Activated T-helper 17 cell treated with anti-CD3 and anti-CD28 coated beads, Interleukin-2, amount 50 U/mL, for 72 hours (primary cell): ENCODE measurements around the gene CAPN3. TPM values are rescaled to one million over a fixed set of nuclear protein-coding genes. Genes with fewer than 3 reads are reported as not detected.

ENCODE experiments used
- ATAC-seq: fragments of 150-1000 bp; cut with Tn5 transposase; replicated peaks from 2 replicates; pipeline ENCODE4 v1.10.0; 2021; ENCODE audit warnings: mild to moderate bottlenecking, moderate library complexity
- H3K27ac Mint-ChIP-seq: one replicate; pipeline ENCODE4 v1.8.0; 2022; ENCODE audit warnings: mixed read lengths
- H3K27me3 Mint-ChIP-seq: one replicate; pipeline ENCODE4 v1.8.0; 2022; ENCODE audit warnings: mixed read lengths
- H3K36me3 Mint-ChIP-seq: one replicate; pipeline ENCODE4 v1.8.0; 2022; ENCODE audit warnings: low read depth, mild to moderate bottlenecking, mixed read lengths
- H3K4me1 Mint-ChIP-seq: one replicate; pipeline ENCODE4 v1.8.0; 2022; ENCODE audit warnings: mixed read lengths
- H3K4me3 Mint-ChIP-seq: one replicate; pipeline ENCODE4 v1.8.0; 2022; ENCODE audit warnings: mild to moderate bottlenecking, mixed read lengths
- H3K9me3 Mint-ChIP-seq: one replicate; pipeline ENCODE4 v1.8.0; 2022; ENCODE audit warnings: mixed read lengths
- total RNA-seq, 2 donors: library from RNA; stranded (reverse); gene quantifications; one replicate each; pipeline ENCODE4 v1.2.3, GENCODE V29; 2022

CAPN3 gene
- total RNA-seq, 2 donors from 2014 or later: 3.2 to 4.6 TPM

DNA sequence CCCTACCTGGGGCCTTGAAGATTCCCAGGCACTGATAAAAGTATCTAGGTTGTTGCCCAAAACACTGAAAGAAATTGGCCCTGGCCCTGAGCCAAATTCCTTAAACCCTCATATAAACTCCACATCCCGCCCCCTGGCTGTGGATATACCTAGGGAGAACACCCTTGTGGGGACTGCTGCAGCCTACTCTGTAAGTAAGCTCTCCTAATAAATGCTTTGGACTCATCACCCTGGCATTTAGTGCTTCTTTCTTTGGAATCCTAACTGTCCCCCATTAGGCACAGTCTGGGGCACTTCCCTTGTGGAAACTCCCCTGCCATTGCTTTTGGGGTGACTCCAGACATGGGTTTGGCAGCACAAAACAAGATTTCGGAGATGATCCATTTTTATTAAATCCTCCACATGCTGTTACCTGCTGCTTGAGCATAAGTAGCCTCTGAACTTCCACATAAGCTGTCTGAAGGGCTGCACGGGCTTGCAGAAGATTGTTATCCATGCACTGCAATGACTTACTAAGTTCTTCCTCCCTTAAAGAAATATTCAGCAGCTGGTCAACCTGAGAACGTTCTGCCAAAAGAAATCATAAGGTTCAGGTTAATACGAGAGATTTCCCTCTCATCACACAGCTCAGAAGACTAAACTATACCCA, 85.2 kb downstream of the CAPN3 start:
- no peaks in the 10 kb centered on the region for H3K9me3 Mint-ChIP-seq
- no peak for ATAC-seq
- no peak overlapping the region for H3K27ac Mint-ChIP-seq
- no peaks in the 10 kb centered on the region for H3K4me1 Mint-ChIP-seq
- H3K4me3 Mint-ChIP-seq: no peak overlapping the region
- peaks cover 78% of the 10 kb centered on the region for H3K36me3 Mint-ChIP-seq
- no peaks in the 10 kb centered on the region for H3K27me3 Mint-ChIP-seq

DNA sequence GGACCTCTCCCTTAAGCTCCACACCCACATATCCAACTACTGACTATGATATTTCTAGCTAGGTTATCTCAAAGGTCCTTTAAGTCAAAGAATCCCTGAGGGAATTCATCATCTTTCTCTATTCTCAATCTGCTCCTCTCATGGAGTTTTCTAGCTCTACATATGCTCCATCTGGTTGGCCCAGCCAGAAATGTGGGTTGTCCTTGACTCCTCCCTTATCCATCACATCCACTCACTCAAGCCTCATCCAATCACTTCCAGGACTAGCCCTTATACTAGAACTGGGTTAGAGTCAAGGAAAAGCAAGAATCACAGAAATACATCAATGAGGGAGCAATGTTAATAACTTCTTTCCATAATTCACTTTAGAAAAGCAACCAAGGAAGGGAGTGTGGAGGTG, 86.2 kb downstream of the CAPN3 start:
- peaks cover 80% of the 10 kb centered on the region for H3K36me3 Mint-ChIP-seq
- H3K27ac Mint-ChIP-seq: no peak overlapping the region

DNA sequence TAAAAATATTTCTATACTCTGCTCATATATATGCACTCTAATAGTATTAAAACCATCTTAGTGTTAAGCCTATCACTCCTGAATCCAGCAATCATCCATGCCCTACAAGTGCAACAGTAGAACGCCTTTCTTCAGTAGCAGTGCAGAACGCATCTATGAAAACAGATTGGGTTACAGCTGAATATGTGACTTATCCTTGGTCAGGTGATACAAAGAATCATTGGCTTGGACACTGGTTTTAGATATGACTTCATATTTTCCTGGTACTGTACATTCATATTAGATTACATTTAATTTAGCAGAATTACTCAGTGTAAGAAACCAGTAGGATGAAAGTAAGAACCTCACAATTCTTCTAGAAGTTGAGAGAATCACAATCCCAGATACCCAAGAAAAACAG, 88.3 kb downstream of the CAPN3 start:
- Mint-ChIP-seq H3K9me3 (no peaks in the 10 kb centered on the region), H3K27me3 (no peaks in the 10 kb centered on the region), H3K4me3 (no peak overlapping the region), H3K36me3 (peaks cover 86% of the 10 kb centered on the region), H3K27ac (no peak overlapping the region), H3K4me1 (peaks cover 5% of the 10 kb centered on the region)
- no peak for ATAC-seq

More for the DNA sequence above, 86.2 kb downstream of the CAPN3 start:
- ATAC-seq: no peak
- Mint-ChIP-seq H3K9me3 (no peaks in the 10 kb centered on the region), H3K4me1 (peaks cover 2% of the 10 kb centered on the region), H3K4me3 (no peak overlapping the region), H3K27me3 (no peaks in the 10 kb centered on the region)

DNA sequence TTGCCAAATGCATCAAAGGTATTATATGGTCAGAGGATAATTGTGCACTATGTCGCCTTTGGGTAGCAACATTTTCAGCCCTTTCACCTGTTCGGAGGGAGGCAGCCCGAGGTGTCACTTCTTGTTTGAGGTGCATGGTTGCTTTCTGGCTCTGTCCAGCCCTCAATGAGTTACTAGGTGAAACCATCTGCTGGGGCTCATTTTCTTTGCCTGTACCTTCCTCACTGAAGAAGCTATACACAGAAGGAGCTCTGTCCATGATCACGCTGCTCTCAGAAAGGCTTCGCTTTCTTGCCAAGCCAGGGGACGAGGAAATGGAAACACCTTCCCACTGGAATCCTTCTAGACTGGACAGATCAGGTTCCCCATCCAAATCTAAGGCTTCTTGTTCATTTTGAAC, 89.0 kb downstream of the CAPN3 start:
- Mint-ChIP-seq H3K9me3 (no peaks in the 10 kb centered on the region), H3K4me3 (no peak overlapping the region), H3K27ac (no peak overlapping the region), H3K36me3 (peaks cover 86% of the 10 kb centered on the region), H3K4me1 (peaks cover 5% of the 10 kb centered on the region), H3K27me3 (no peaks in the 10 kb centered on the region)
- no peak for ATAC-seq

GRCh38 chr15:42449770-42450424, 90.6 kb downstream of the CAPN3 start:
- Mint-ChIP-seq H3K4me3 (no peak overlapping the region), H3K27ac (no peak overlapping the region), H3K4me1 (peaks cover 5% of the 10 kb centered on the region), H3K27me3 (no peaks in the 10 kb centered on the region), H3K9me3 (no peaks in the 10 kb centered on the region), H3K36me3 (peaks cover 81% of the 10 kb centered on the region)
- no peak for ATAC-seq

DNA sequence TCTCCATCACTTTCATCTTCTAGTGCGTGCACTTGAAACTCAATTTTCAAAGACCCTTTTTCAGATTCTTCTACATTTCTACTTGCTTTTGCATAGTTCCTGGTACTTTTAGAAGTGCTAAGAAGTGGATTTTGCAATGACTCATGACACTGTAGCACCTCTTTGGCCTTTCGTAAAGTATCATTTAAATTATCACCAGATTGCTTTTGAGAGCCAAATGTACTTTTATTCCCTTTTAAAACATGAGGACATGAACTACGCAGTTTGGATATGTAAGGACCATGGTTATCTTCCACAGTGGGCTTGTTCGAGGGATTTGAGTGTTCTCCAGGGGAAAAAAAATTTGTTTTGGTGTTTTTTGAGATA, 91.1 kb downstream of the CAPN3 start:
- Mint-ChIP-seq H3K27me3 (no peaks in the 10 kb centered on the region), H3K9me3 (no peaks in the 10 kb centered on the region), H3K27ac (no peak overlapping the region), H3K36me3 (peaks cover 76% of the 10 kb centered on the region), H3K4me3 (no peak overlapping the region), H3K4me1 (peaks cover 5% of the 10 kb centered on the region)
- no peak for ATAC-seq

- no peak for ATAC-seq
- Mint-ChIP-seq H3K27me3 (no peaks in the 10 kb centered on the region), H3K4me1 (peaks cover 5% of the 10 kb centered on the region), H3K27ac (no peak overlapping the region), H3K9me3 (no peaks in the 10 kb centered on the region), H3K36me3 (peaks cover 54% of the 10 kb centered on the region), H3K4me3 (no peak overlapping the region)
Observed at GRCh38 chr15:42453826-42454225, 94.5 kb downstream of the CAPN3 start.

DNA sequence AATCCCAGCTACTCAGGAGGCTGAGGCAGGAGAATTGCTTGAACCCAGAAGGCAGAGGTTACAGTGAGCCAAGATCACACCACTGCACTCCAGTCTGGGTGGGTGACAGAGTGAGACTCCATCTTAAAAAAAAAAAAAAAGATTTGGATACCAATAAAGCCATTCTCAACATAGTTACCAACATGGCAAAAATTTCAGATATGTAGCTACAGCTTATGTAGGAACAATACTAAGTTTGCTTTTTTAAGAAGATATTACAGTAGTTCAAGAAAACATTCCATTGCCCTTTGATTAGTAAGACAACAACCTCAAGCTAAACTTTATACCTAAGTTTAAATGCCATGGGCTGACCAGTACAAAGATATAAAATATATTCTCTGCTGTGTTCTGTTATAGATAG, 97.2 kb downstream of the CAPN3 start:
- ATAC-seq: no peak
- H3K36me3 Mint-ChIP-seq: peaks cover 33% of the 10 kb centered on the region
- no peaks in the 10 kb centered on the region for H3K9me3 Mint-ChIP-seq
- H3K4me1 Mint-ChIP-seq: no peaks in the 10 kb centered on the region
- H3K27me3 Mint-ChIP-seq: no peaks in the 10 kb centered on the region
- no peak overlapping the region for H3K4me3 Mint-ChIP-seq
- peak overlapping the region; percentile 39 for H3K27ac Mint-ChIP-seq

DNA sequence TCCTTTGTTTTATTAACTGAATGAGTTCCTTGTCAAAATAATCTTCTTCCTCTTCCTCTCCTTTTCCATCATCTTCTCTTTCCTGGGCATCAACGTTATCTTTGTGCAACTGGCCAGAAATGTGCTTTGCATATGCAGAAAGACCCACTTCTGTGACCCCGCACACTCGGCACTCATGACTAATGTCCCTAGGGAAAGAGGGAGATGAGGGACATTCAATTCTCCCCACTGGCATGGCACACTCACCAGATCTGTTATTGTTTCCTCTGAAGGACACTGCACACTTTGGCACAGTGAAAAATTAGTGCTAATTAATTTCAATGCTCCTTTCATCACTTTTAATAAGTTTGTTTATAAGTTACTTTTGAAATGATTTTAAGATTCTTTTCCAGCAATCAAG, 97.7 kb downstream of the CAPN3 start:
- Mint-ChIP-seq H3K27me3 (no peaks in the 10 kb centered on the region), H3K4me3 (no peak overlapping the region), H3K27ac (peak overlapping the region; percentile 39), H3K9me3 (no peaks in the 10 kb centered on the region), H3K4me1 (no peaks in the 10 kb centered on the region), H3K36me3 (peaks cover 29% of the 10 kb centered on the region)
- no peak for ATAC-seq

- H3K4me1 Mint-ChIP-seq: no peaks in the 10 kb centered on the region
- H3K27me3 Mint-ChIP-seq: no peaks in the 10 kb centered on the region
- no peaks in the 10 kb centered on the region for H3K9me3 Mint-ChIP-seq
- H3K36me3 Mint-ChIP-seq: peaks cover 26% of the 10 kb centered on the region
- no peak for ATAC-seq
- no peak overlapping the region for H3K4me3 Mint-ChIP-seq
- H3K27ac Mint-ChIP-seq: peak overlapping the region; percentile 39
Observed at GRCh38 chr15:42457445-42458442, 98.4 kb downstream of the CAPN3 start.

DNA sequence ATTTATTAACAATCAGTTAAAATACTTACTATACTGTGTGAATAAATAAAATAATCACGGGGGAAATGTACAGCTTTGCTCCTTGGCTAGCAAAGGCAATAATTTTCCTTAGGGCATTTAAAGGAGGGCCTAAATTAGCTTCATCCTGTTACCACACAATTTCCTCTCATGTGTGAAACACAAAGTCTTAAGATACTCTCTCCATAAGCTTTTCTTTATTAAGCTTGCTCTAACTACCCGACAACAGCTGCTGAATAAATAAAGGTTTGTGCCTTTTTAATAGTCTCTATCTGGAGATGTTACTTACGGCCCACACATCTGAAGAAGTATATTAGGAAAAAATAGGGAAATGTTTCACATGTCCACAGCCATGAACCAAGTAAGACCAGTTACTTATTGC, 102.0 kb downstream of the CAPN3 start:
- H3K27ac Mint-ChIP-seq: no peak overlapping the region
- peaks cover 47% of the 10 kb centered on the region for H3K36me3 Mint-ChIP-seq
- H3K27me3 Mint-ChIP-seq: no peaks in the 10 kb centered on the region
- H3K9me3 Mint-ChIP-seq: no peaks in the 10 kb centered on the region
- H3K4me3 Mint-ChIP-seq: no peak overlapping the region
- no peak for ATAC-seq
- no peaks in the 10 kb centered on the region for H3K4me1 Mint-ChIP-seq

Other genes starting within 250 kb of the CAPN3 start
- not detected for gene PLA2G4F, start 202.9 kb upstream of the CAPN3 start, total RNA-seq
- gene VPS39, start 151.2 kb upstream of the CAPN3 start, total RNA-seq: 10 to 100 TPM; 54.6 to 73.6 TPM
- gene GANC, start 86.3 kb upstream of the CAPN3 start, total RNA-seq: 10 to 100 TPM; 27.6 to 29.2 TPM
- 10 to 100 TPM; 43.5 to 46.8 TPM for gene TMEM87A, start 86.1 kb upstream of the CAPN3 start, total RNA-seq
- 10 to 100 TPM; 55.1 to 58.1 TPM for gene ZNF106, start 131.6 kb downstream of the CAPN3 start, total RNA-seq
- gene SNAP23, start 136.1 kb downstream of the CAPN3 start, total RNA-seq: 10 to 100 TPM; 48.4 to 58.8 TPM
- gene LRRC57, start 189.3 kb downstream of the CAPN3 start, total RNA-seq: 10 to 100 TPM; 18.7 to 21.4 TPM
- gene HAUS2, start 189.3 kb downstream of the CAPN3 start, total RNA-seq: 10 to 100 TPM; 43.4 to 61.7 TPM
- gene STARD9, start 216.1 kb downstream of the CAPN3 start, total RNA-seq: 10 to 100 TPM in 1 of 2 donors, 1 to 10 TPM in 1; 9.5 to 10.9 TPM